SJCRH30 (cell line): ENCODE measurements around the gene BDH1. TPM values are rescaled to one million over a fixed set of nuclear protein-coding genes. Genes with fewer than 3 reads are reported as not detected.

ENCODE experiments used
- DNase-seq, 2 experiments: peaks; one replicate each; pipeline ENCODE4 v3.0.0-alpha.2; 2015 to 2020
- H3K27ac ChIP-seq: fragments of 250-450 bp; sonication (Bioruptor Pico); 2 replicates; pipeline ENCODE4 v1.5.1; 2020; ENCODE audit warnings: mild to moderate bottlenecking, moderate library complexity
- H3K27me3 ChIP-seq: fragments of 250-450 bp; sonication (Bioruptor Pico); 2 replicates; pipeline ENCODE4 v1.5.1; 2020; ENCODE audit warnings: mild to moderate bottlenecking, moderate library complexity
- H3K36me3 ChIP-seq: fragments of 250-450 bp; sonication (Bioruptor Pico); 2 replicates; pipeline ENCODE4 v1.5.1; 2020; ENCODE audit warnings: mild to moderate bottlenecking, moderate library complexity
- H3K4me1 ChIP-seq: fragments of 250-450 bp; sonication (Bioruptor Pico); 2 replicates; pipeline ENCODE4 v1.5.1; 2020; ENCODE audit warnings: mild to moderate bottlenecking, moderate library complexity
- H3K4me3 ChIP-seq: fragments of 250-450 bp; sonication (Bioruptor Pico); 2 replicates; pipeline ENCODE4 v1.5.1; 2020; ENCODE audit warnings: mild to moderate bottlenecking, moderate library complexity
- H3K9me3 ChIP-seq: fragments of 250-450 bp; sonication (Bioruptor Pico); replicated peaks from 2 replicates; pipeline ENCODE4 v1.5.1; 2020; ENCODE audit warnings: mild to moderate bottlenecking, moderate library complexity
- total RNA-seq: library from RNA; depleted of rRNA; stranded (reverse); fragments of >200 nt; shearing (Covaris generic); gene quantifications from 2 replicates; pipeline ENCODE4 v1.2.3, GENCODE V29; 2014

Gene BDH1
- total RNA-seq, 1 experiment from 2014 or later: 34.8 TPM

DNA sequence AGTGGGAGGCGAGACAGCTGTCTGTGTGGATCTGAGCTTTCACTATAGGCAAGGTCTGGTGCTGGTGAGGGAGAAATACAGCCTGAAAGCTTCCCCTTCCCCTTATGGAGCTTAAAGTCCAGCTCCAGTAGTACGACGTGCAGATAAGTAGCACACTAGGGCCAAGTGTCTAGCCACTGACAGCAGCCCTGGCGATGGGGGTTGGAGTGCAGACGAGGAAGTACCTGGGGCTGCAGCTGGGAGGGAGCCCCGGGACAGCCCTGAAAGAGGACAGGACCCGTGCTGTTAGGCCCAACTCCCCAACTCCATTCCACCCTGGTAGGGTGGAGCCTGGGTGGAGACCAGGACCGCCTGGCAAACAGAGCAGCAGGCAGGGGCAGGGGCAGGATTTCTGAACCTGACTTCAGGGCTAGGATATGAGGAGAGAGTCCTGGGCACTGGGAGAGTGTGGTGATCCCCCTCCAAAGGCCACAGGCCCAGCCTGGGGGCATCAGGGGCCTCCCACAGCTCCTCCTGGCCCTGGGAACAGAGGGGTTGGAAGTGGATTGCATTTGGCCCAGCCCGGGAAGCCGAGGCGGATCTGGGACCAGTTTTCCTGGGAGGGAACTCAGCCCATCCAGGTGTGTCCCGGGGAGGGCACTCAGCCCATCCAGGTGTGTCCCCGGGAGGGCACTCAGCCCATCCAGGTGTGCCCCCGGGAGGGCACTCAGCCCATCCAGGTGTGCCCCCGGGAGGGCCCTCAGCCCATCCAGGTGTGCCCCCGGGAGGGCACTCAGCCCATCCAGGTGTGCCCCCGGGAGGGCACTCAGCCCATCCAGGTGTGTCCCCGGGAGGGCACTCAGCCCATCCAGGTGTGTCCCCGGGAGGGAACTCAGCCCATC, 42.8 kb downstream of the BDH1 start:
- H3K4me1 ChIP-seq: peaks cover 16% of the 10 kb centered on the region
- no peak overlapping the region for H3K27ac ChIP-seq
- no peak overlapping the region for H3K4me3 ChIP-seq
- H3K27me3 ChIP-seq: no peaks in the 10 kb centered on the region
- DNase-seq: no peak
- peaks cover 5% of the 10 kb centered on the region; the same call in 1 of the 2 replicates for H3K36me3 ChIP-seq
- no peaks in the 10 kb centered on the region for H3K9me3 ChIP-seq

DNA sequence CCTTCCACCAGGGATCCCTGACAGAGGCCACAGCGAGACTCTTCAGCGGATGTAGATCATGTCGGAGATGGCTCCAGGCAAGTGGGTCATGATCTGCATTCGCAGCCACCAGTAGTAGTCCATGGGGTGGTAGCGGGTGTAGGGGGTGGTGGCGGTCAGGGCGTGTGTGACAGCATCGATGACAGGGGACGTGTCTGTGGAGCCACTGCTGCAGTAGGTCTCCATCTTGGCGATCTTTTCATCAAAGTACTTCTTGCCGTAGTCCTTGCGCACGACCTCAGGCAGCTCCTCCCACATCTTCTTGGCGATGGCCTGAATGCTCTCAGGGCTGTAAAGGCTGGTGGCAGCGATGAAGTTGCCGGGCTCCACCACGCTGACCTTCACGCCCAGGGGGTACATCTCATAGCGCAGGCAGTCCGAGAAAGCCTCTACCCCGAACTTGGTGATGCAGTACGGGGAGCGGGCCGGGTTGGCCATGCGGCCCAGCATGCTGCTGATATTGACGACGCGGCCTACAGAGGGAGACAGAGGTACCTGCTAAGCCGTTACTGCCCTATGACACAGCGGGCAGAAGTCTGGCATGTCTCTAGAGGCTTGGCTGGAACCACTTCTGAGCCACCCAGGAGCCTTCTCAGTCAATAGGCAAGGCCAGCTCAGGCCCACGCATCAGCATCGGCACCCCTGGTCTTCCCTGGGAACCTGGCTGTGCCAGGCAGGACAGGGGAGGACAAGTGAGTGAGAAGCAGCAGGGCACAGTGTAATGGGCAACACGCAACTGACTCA, 43.7 kb downstream of the BDH1 start:
- no peaks in the 10 kb centered on the region for H3K9me3 ChIP-seq
- DNase-seq: no peak
- peaks cover 5% of the 10 kb centered on the region; the same call in 1 of the 2 replicates for H3K36me3 ChIP-seq
- H3K27ac ChIP-seq: no peak overlapping the region
- no peak overlapping the region for H3K4me3 ChIP-seq
- H3K27me3 ChIP-seq: no peaks in the 10 kb centered on the region
- H3K4me1 ChIP-seq: peaks cover 16% of the 10 kb centered on the region

DNA sequence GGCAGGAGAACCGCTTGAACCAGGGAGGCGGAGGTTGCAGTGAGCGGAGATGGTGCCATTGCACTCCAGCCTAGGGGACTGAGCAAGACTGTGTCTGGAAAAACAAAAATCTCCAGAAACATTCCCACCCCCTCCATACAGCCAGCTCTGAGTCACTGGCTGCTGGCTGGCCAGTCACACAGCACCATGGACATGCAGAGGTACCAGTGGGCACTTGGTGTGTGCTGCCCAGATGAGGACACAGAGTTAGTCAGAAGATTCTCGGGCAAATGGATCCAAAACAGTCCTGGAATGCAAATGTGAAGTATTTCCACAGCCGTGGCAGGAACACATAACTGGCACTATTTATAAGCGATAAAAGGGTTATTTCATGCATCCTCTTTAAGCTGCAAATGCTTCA, 44.6 kb downstream of the BDH1 start:
- Histone ChIP-seq H3K27me3 (no peaks in the 10 kb centered on the region), H3K4me3 (no peak overlapping the region), H3K27ac (no peak overlapping the region), H3K36me3 (peaks cover 5% of the 10 kb centered on the region; the same call in 1 of the 2 replicates), H3K9me3 (no peaks in the 10 kb centered on the region), H3K4me1 (peaks cover 7% of the 10 kb centered on the region)
- no peak for DNase-seq

DNA sequence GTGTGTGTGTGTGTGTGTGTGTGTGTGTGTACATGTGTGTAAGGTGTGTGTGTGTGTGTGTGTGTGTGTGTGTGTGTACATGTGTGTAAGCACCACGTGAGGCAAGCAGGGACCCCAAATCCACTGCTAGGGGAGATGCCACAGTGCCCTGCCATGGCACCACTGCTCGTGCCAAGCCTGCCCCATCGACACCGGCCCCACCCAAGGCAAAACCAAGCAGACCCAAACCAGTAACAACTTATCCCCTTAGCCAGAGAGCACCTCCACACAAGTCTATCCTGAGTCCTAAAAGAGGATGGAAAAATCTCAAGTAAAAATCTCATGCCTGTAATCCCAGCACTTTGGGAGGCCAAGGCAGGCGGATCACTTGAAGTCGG, 45.1 kb downstream of the BDH1 start:
- H3K27me3 ChIP-seq: no peaks in the 10 kb centered on the region
- H3K27ac ChIP-seq: no peak overlapping the region

DNA sequence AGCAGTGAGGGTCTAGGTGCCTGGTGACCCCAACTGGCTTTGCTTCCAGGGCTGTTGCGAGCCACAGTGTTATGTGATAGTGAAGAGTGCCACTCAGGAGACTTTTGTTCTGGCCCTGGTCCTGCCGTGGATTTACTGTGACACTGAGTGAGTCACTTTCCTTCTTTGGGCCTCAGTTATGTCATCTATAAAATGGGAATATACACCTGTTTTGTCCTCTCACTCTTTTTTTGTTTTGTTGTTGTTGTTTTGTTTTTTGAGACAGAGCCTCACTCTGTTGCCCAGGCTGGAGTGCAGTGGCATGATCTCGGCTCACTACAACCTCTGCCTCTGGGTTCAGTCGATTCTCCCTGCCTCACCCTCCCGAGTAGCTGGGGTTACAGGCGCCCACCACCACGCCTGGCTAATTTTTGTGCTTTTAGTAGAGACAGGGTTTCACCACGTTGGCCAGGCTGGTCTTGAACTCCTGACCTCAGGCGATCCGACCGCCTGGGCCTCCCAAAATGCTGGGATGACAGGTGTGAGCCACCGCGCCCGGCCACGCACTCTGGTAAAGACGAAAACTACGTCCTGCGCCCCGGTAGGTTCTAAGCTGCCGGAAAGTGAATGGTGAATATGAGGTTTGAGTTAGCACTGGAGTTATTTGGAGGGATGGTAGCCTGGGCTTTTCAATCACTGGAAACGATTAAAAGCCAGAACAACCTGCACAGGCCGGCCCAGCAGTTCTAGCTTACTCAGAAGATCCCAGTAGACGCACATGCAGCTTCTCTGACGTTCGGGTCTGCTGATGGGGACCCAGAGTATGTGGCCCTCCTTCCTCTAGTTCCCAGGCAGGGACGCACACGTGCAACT, 46.6 kb downstream of the BDH1 start:
- DNase-seq: no peak
- Histone ChIP-seq H3K4me3 (peak overlapping the region; percentile 54; the same call in 1 of the 2 replicates), H3K4me1 (peaks cover 11% of the 10 kb centered on the region), H3K9me3 (no peaks in the 10 kb centered on the region), H3K36me3 (peaks cover 5% of the 10 kb centered on the region; the same call in 1 of the 2 replicates), H3K27me3 (no peaks in the 10 kb centered on the region), H3K27ac (no peak overlapping the region)

More for the DNA sequence above, 45.1 kb downstream of the BDH1 start:
- Histone ChIP-seq H3K36me3 (peaks cover 5% of the 10 kb centered on the region; the same call in 1 of the 2 replicates), H3K9me3 (no peaks in the 10 kb centered on the region), H3K4me1 (peaks cover 7% of the 10 kb centered on the region; the same call in 1 of the 2 replicates), H3K4me3 (no peak overlapping the region)
- no peak for DNase-seq

DNA sequence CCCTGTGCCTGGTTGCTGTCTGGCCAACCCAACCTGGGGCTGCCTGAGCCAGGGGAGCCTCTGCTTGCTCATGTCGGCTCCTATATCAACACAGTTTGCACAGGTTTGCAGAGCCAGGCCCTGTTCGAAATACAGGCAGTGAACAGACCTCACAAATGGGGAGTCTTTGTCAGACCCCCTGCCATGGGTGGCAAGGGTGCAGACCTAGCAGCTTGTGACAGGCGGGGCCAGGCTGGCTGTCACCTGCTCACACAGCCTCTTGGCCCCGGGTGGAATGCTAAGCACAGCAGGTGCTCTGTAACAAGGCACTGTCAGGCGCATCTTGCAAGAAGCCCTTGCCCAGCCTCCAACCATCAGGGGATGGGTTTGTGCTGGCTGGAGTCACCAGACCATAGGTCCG, 47.3 kb downstream of the BDH1 start:
- peaks cover 18% of the 10 kb centered on the region for H3K4me1 ChIP-seq

DNA sequence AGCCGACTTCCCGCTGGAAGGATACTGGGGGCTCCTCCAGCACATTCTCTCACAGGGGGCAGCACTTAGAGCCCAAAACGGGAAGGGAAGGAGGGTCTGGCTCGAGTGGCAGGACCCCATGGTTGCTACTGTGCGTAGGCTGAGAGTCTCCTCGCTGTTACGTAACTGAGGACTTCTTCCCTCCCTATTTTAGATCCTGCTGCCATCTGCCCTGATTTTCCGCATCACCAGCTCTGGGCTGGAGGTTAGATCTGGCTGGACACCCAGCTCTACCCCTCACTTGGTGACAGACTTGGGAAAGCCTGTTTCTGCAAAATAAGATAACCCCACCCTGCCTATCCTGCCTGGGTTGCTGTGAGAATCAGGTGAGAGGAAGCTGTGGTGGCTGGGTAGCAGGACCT, 47.7 kb downstream of the BDH1 start:
- no peaks in the 10 kb centered on the region for H3K27me3 ChIP-seq
- H3K4me3 ChIP-seq: no peak overlapping the region
- no peaks in the 10 kb centered on the region for H3K36me3 ChIP-seq
- H3K4me1 ChIP-seq: peaks cover 22% of the 10 kb centered on the region
- H3K9me3 ChIP-seq: no peaks in the 10 kb centered on the region
- H3K27ac ChIP-seq: no peak overlapping the region
- peak in 1 of 2 experiments; percentile 36 for DNase-seq

More for the DNA sequence above, 47.3 kb downstream of the BDH1 start:
- no peak overlapping the region for H3K4me3 ChIP-seq
- no peaks in the 10 kb centered on the region; the same call in 1 of the 2 replicates for H3K36me3 ChIP-seq
- H3K27ac ChIP-seq: no peak overlapping the region
- peak in 1 of 2 experiments; percentile 32 for DNase-seq
- H3K9me3 ChIP-seq: no peaks in the 10 kb centered on the region
- no peaks in the 10 kb centered on the region for H3K27me3 ChIP-seq

DNA sequence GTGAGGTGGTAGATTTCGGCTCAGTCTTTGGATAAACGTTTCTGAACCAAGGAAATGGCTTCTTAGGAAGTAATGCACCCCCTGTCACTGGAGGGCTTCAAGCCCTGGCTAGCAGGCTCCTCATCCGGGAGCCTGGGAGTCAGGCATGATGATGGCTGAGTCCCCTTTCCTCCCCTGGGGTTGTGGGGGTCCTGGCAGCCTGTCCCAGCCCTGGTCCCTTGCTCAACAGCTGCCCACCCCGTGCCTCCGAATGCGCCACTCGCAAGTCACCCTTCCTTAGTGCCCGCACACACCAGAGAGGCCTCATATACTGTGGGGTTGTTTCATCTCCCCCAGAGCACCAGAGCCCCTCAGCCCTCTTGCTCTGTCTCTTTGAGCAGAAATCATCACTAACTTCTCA, 48.2 kb downstream of the BDH1 start:
- no peak for DNase-seq
- Histone ChIP-seq H3K27ac (no peak overlapping the region), H3K4me3 (no peak overlapping the region), H3K4me1 (peaks cover 27% of the 10 kb centered on the region), H3K36me3 (no peaks in the 10 kb centered on the region), H3K9me3 (no peaks in the 10 kb centered on the region), H3K27me3 (no peaks in the 10 kb centered on the region)

DNA sequence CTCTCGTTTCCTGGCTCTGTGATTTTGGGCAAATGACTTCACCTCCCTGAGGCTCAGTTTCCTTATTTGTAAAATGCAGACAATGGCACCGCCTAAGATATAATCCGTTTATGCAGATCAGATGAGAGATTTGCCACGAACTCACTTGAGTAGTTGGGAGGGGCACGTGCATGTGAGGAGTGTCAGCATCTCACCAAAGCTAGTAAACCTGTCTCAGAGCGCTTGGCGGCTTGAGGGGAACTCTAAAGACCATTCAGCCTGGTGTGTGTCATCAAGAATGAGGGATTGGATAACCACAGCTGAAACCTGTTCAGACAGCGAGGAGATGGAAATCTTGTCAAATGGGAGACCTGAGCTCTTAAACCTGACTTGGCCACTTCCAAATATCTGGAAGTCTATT, 48.7 kb downstream of the BDH1 start:
- Histone ChIP-seq H3K27me3 (no peaks in the 10 kb centered on the region), H3K36me3 (no peaks in the 10 kb centered on the region), H3K4me3 (no peak overlapping the region), H3K27ac (no peak overlapping the region), H3K4me1 (peaks cover 32% of the 10 kb centered on the region), H3K9me3 (no peaks in the 10 kb centered on the region)
- peak in 1 of 2 experiments; percentile 37 for DNase-seq

DNA sequence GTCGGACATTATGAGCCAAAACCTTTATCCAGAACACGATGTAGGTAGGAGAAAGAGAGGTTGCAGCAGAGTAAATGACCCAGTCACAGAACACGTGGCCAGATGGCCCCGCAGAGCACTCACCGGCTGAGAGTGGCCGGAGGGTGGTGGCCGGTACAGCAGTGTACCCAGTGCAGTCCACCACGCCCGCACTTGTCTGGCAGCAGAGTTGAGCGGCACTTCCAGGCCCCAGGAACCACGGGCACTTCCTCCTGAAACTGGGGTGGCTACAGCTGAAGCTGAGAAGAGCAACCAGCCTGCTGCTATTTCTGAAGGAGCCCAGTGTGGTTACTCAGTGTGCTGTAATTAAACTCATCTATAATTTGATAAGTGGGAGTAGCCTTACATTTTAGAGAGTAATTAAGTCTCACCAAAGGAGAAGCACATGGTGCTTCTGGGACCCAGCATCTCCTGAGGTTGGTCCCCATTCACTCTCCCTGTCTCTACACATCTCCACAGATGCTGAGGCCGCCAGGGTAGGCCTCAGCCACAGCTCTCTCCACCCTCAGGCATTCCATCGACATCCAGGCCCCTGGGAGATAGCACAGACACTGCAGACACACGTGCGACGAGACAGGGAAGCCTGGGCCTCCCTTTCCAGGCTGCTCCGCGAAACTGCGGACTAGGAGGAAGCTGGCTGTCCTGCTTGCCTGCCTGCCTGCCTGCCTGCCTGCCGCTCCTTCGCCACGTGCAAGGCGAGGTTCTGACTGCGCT, 49.8 kb downstream of the BDH1 start:
- H3K27ac ChIP-seq: no peak overlapping the region
- no peak overlapping the region for H3K4me3 ChIP-seq
- no peaks in the 10 kb centered on the region for H3K9me3 ChIP-seq
- peaks cover 36% of the 10 kb centered on the region for H3K4me1 ChIP-seq
- H3K36me3 ChIP-seq: no peaks in the 10 kb centered on the region
- DNase-seq: no peak
- H3K27me3 ChIP-seq: no peaks in the 10 kb centered on the region

DNA sequence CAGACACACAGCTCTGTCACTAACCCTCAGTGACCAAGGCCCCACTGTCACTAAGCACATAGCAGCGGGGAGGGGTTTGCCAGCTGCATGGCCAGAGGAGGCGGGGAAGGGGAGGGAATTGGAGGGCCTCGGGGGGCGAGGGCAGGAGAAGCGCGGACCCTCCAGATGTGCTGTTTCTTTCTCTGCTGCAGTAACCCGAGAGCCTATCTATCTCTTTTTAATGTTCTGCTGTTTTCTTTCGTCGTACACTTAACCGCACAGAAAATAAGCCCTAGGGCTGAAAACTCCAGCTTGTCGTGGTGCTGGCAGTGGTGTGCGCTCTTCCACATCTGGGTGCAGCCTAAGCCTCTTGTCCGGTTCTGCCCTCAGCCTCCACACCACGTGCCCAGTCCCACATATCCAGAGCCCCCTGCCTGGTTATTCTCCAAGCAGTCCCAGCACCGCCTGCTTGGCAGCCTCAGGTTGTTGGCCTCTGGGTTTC, 51.1 kb downstream of the BDH1 start:
- Histone ChIP-seq H3K27ac (no peak overlapping the region), H3K9me3 (no peaks in the 10 kb centered on the region), H3K27me3 (no peaks in the 10 kb centered on the region), H3K36me3 (no peaks in the 10 kb centered on the region), H3K4me3 (no peak overlapping the region), H3K4me1 (peaks cover 36% of the 10 kb centered on the region)
- DNase-seq: peak in 1 of 2 experiments; percentile 44

DNA sequence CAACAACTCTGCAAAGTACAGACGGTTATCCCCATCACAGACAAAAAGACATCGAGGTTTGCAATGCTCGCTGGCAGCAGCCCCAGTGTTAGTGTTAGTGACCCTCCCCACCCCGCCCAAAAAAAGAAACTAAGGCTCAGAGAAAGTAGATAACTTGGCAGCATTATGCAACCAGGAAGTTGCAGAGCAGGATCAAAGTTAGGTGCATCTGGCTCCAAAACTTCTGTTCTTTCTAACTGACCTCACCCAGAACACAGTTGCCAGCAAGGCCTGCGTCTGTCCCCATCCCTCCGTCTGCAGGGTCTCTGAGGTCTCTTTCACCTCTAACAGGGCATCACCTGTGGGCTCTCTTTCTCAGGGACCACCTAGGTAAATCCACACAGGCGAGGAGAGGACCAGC, 51.5 kb downstream of the BDH1 start:
- Histone ChIP-seq H3K27me3 (no peaks in the 10 kb centered on the region), H3K36me3 (no peaks in the 10 kb centered on the region), H3K9me3 (no peaks in the 10 kb centered on the region), H3K4me3 (no peak overlapping the region), H3K4me1 (peaks cover 36% of the 10 kb centered on the region), H3K27ac (no peak overlapping the region)
- no peak for DNase-seq

DNA sequence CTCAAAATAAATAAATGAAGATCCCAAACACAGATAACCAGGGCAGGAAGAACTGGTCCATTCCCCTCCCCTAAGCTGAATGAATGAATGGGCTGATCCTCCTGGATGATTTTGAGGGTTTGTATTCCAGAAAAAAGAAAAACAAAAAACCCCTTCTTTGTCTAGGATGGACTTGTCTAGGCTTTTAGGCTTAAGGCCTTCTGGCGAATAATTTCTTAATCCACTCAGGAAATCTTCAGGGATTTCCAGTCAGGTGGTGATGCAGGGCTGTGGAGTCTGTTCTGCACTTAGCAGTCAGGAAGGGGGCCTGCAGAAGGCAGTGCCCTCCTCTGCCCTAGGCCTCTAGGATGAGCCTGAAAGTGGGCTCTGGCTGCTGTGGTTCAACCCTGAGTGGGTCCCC, 52.1 kb downstream of the BDH1 start:
- H3K36me3 ChIP-seq: no peaks in the 10 kb centered on the region
- H3K27me3 ChIP-seq: no peaks in the 10 kb centered on the region
- no peak overlapping the region for H3K27ac ChIP-seq
- H3K9me3 ChIP-seq: no peaks in the 10 kb centered on the region
- peaks cover 36% of the 10 kb centered on the region for H3K4me1 ChIP-seq
- peak; percentile 45 to 81 for DNase-seq
- H3K4me3 ChIP-seq: no peak overlapping the region
